Gastroesophageal sphincter (tissue), 4 donors: ENCODE results near the gene TM9SF2. TPM values are rescaled to one million over a fixed set of nuclear protein-coding genes. Genes with fewer than 3 reads are reported as not detected.

Experiments
- ATAC-seq: fragments of 150-250 bp; one replicate; pipeline ENCODE4 v1.9.1; 2016; ENCODE audit warnings: mild to moderate bottlenecking, moderate library complexity
- H3K27ac ChIP-seq, 4 donors: fragments of 200-600 bp; sonication (generic) in 3 of 4; 1 replicate in 3 of 4; 2 replicates in 1 of 4; pipeline ENCODE4 v1.5.1; 2016 to 2019
- H3K27me3 ChIP-seq: fragments of 200-600 bp; sonication (generic); one replicate; pipeline ENCODE4 v1.5.1; 2019
- H3K36me3 ChIP-seq, 2 donors: fragments of 200-600 bp; sonication (generic); one replicate each; pipeline ENCODE4 v1.5.1; 2019; ENCODE audit warnings: control low read depth in 1 of 2
- H3K4me1 ChIP-seq, 3 donors: fragments of 200-600 bp; sonication (generic); 1 replicate in 2 of 3; 2 replicates in 1 of 3; pipeline ENCODE4 v1.5.1; 2016 to 2019; ENCODE audit warnings: control low read depth in 2 of 3
- H3K4me3 ChIP-seq, 2 donors: fragments of 200-600 bp; sonication (generic); one replicate each; pipeline ENCODE4 v1.5.1; 2019; ENCODE audit warnings: mild to moderate bottlenecking in 1 of 2, moderate library complexity in 1 of 2
- H3K9me3 ChIP-seq, 3 donors: fragments of 200-600 bp; sonication (generic); one replicate each; pipeline ENCODE4 v1.5.1; 2017 to 2019; ENCODE audit warnings: control low read depth in 2 of 3
- EP300 ChIP-seq: sonication (generic); formaldehyde crosslinking; IDR thresholded peaks from one replicate; pipeline ENCODE4 v1.6.1; 2017; ENCODE audit warnings: antibody characterized with exemption, mild to moderate bottlenecking
- POLR2A ChIP-seq, 2 donors: fragments of 450-650 bp; IDR thresholded peaks; one replicate each; pipeline ENCODE4 v1.6.1; 2017; ENCODE audit warnings: antibody characterized with exemption in 2 of 2, mild to moderate bottlenecking in 2 of 2, moderate library complexity in 1 of 2
- POLR2AphosphoS5 ChIP-seq: sonication (generic); formaldehyde crosslinking; IDR thresholded peaks from one replicate; pipeline ENCODE4 v1.6.1; 2017; ENCODE audit warnings: antibody characterized with exemption
- WGBS, 2 donors: methylation state at CpG; one replicate each; pipeline ENCODE4 v1.1.5; 2018; ENCODE audit warnings: low coverage in 1 of 2; 5-methylcytosine and 5-hydroxymethylcytosine counted together
- total RNA-seq, 4 donors: library from RNA; depleted of rRNA; stranded (reverse); fragments of >200 nt; gene quantifications; one replicate each; pipeline ENCODE4 v1.1.0, GENCODE V29; 2016
- TF ChIP-seq, protein P1 (sequence below), 4 experiments: fragments of 200-600 bp in 2 of 4; fragments of 450-650 bp in 2 of 4; sonication (generic) in 1 of 4; IDR thresholded peaks; one replicate each; pipeline ENCODE4 v1.5.1; 2017 to 2019; ENCODE audit warnings: antibody characterized with exemption in 4 of 4, mild to moderate bottlenecking in 2 of 4, moderate library complexity in 2 of 4

The TM9SF2 gene
- total RNA-seq, 4 donors from 2014 or later, result 63.9 to 114 (median 71.7) TPM

DNA sequence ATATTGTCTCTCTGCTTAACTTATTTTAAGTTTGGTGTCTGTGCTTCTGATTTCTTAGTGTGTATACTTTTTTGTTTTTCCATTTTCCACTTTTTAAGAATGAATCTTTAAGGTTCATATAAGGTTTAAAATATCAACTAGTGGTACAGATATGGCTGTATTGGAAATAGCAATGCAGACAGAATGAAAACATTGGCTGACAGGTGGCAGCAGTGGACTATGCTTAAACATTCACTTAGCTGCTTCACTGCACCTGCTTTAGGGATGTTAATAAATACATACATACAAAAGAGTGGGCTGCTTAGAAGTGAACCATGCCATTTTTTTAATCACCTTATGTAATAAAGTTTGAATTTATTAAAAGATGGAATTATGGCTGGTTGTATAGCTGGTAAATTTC lies 27.3 kb downstream of the TM9SF2 start:
- H3K4me1 ChIP-seq, result no peaks in the 10 kb centered on the region
- TF ChIP-seq POLR2A (IDR thresholded peaks at IDR 0.05), result no peak
- no peak for TF ChIP-seq EP300
- TF ChIP-seq, protein P1, sequence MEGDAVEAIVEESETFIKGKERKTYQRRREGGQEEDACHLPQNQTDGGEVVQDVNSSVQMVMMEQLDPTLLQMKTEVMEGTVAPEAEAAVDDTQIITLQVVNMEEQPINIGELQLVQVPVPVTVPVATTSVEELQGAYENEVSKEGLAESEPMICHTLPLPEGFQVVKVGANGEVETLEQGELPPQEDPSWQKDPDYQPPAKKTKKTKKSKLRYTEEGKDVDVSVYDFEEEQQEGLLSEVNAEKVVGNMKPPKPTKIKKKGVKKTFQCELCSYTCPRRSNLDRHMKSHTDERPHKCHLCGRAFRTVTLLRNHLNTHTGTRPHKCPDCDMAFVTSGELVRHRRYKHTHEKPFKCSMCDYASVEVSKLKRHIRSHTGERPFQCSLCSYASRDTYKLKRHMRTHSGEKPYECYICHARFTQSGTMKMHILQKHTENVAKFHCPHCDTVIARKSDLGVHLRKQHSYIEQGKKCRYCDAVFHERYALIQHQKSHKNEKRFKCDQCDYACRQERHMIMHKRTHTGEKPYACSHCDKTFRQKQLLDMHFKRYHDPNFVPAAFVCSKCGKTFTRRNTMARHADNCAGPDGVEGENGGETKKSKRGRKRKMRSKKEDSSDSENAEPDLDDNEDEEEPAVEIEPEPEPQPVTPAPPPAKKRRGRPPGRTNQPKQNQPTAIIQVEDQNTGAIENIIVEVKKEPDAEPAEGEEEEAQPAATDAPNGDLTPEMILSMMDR (IDR thresholded peaks at IDR 0.05), result no peak
- TF ChIP-seq POLR2AphosphoS5, result no peak
- no peak for ATAC-seq
- H3K36me3 ChIP-seq, result peaks cover 0 to 59% of the 10 kb centered on the region in 2 donors
- no peaks in the 10 kb centered on the region for H3K27me3 ChIP-seq
- no peak overlapping the region for H3K4me3 ChIP-seq
- H3K9me3 ChIP-seq, result no peaks in the 10 kb centered on the region
- H3K27ac ChIP-seq, result no peak overlapping the region

DNA sequence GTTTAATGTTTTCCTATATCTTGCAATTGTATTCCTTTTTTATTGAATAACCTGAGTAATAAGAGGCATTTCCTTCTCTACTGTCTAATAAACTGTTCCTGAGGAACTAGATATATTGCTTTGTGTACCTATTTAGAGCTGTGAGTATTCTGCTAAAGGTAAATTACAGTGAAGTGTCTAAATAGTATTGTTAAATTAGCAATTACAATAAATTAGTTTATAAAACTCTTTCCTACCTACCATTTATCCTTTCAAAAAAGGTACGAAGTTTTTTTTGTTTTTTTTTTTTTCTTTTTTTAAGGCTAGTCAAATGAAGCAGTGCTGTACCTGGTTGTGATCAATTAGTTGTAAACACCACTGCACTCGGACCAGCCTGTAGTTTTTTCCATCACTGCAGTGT lies 34.8 kb downstream of the TM9SF2 start:
- H3K36me3 ChIP-seq, result peaks cover 4 to 36% of the 10 kb centered on the region in 2 donors
- no peaks in the 10 kb centered on the region for H3K9me3 ChIP-seq
- H3K4me1 ChIP-seq, result no peaks in the 10 kb centered on the region
- H3K27me3 ChIP-seq, result no peaks in the 10 kb centered on the region
- H3K4me3 ChIP-seq, result no peak overlapping the region
- ATAC-seq, result no peak
- H3K27ac ChIP-seq, result no peak overlapping the region
- 86 to 92% methylated on average over 1 to 2 of the region's 2 CpGs for WGBS, 2 donors
- TF ChIP-seq EP300, result no peak
- TF ChIP-seq, protein P1 (IDR thresholded peaks at IDR 0.05), result no peak
- no peak for TF ChIP-seq POLR2A (IDR thresholded peaks at IDR 0.05)
- TF ChIP-seq POLR2AphosphoS5, result no peak

DNA sequence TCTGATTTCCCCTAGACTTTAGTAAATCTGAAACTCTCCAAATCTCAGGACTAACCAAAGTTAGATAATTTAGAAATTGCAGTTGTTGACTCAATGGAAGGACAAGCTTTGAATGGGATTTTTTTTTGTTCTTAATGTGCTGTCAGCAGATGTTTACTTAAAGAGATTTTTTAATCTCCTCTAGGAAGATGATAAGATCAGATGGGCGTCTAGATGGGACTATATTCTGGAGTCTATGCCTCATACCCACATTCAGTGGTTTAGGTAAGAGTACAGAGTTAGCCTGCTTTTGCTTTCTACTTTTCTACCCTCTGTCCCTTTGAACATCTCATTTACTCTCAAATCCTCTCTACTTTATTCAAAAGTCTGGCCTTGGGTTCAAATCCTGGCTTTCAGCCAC lies 39.3 kb downstream of the TM9SF2 start:
- H3K4me3 ChIP-seq, result no peak overlapping the region
- H3K36me3 ChIP-seq, result peaks cover 4 to 71% of the 10 kb centered on the region in 2 donors
- TF ChIP-seq POLR2AphosphoS5 (no peak), POLR2A (IDR thresholded peaks at IDR 0.05) (no peak), EP300 (no peak)
- TF ChIP-seq, protein P1 (IDR thresholded peaks at IDR 0.05), result no peak
- H3K27me3 ChIP-seq, result no peaks in the 10 kb centered on the region
- H3K9me3 ChIP-seq, result no peaks in the 10 kb centered on the region
- 82 to 90% methylated on average over 1 of the region's 1 CpG for WGBS, 2 donors
- no peaks in the 10 kb centered on the region for H3K4me1 ChIP-seq
- no peak overlapping the region for H3K27ac ChIP-seq
- ATAC-seq, result no peak

DNA sequence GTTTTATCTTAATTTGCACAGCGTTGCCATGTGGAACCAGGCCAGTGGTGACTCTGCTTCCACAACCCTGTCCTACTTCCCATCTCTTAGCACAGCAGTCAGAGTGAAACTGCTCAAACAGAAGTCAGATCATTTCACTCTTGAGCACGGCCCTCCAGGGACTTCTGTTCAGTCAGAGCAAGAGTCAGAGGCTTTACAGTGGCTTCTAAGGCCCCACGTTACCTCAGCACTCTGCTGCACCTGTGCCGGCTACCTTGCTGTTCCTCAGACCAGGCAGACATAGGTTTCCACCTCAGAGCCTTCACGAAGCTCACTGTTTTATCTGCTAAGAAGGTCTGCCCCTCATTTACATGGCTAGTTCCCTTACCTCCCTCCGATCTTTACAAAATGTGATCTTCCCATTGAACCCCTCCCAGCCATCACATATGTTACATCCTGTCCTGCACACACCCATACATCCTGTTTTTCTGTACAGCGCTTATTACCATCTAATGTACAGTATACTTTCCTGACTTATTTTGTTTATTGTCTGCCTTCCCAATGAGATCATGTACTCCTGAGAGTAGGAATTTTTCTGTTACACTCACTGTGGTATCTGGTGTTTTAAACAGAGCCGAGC lies 41.6 kb downstream of the TM9SF2 start:
- H3K27ac ChIP-seq, result no peak overlapping the region
- ATAC-seq, result no peak
- no peaks in the 10 kb centered on the region for H3K9me3 ChIP-seq
- H3K4me1 ChIP-seq, result no peaks in the 10 kb centered on the region
- no peak for TF ChIP-seq POLR2A (IDR thresholded peaks at IDR 0.05)
- no peak for TF ChIP-seq EP300
- TF ChIP-seq POLR2AphosphoS5, result no peak
- TF ChIP-seq, protein P1 (IDR thresholded peaks at IDR 0.05), result no peak
- H3K4me3 ChIP-seq, result no peak overlapping the region
- H3K27me3 ChIP-seq, result no peaks in the 10 kb centered on the region
- peaks cover 3 to 91% of the 10 kb centered on the region in 2 donors for H3K36me3 ChIP-seq
- 89% methylated on average over 6 to 7 of the region's 8 CpGs for WGBS, 2 donors

DNA sequence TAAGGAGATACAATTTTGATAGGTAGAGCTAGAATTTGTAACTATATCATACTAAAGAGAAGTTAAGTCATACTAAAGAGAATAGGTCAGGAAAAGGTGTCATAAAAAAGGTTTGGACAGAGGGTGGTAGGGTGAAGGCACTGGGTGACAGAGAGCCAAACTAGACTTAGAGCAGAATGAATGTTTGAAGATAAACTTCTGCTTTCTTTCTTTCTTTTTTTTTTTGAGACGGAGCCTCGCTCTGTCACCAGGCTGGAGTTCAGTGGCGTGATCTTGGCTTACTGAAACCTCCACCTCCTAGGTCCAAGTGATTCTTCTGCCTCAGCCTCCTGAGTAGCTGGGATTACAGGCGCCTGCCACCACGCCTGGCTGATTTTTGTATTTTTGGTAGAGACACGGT lies 44.1 kb downstream of the TM9SF2 start:
- ATAC-seq, result no peak
- peaks cover 0 to 97% of the 10 kb centered on the region in 2 donors for H3K36me3 ChIP-seq
- 85 to 92% methylated on average over 3 of the region's 6 CpGs for WGBS, 2 donors

More for the DNA sequence above, 44.1 kb downstream of the TM9SF2 start:
- H3K4me1 ChIP-seq, result no peaks in the 10 kb centered on the region
- H3K9me3 ChIP-seq, result no peaks in the 10 kb centered on the region
- no peak overlapping the region for H3K27ac ChIP-seq
- no peaks in the 10 kb centered on the region for H3K27me3 ChIP-seq
- H3K4me3 ChIP-seq, result no peak overlapping the region
- TF ChIP-seq, protein P1 (IDR thresholded peaks at IDR 0.05), result no peak
- TF ChIP-seq EP300 (no peak), POLR2AphosphoS5 (no peak), POLR2A (IDR thresholded peaks at IDR 0.05) (no peak)
